Lower lobe of right lung (tissue), 2 donors: ENCODE measurements around the gene RNF123. TPM values are rescaled to one million over a fixed set of nuclear protein-coding genes. Genes with fewer than 3 reads are reported as not detected.

ENCODE experiments used
- ATAC-seq, 2 donors: fragments of 200-7000 bp; cut with Tn5 transposase; one replicate each; pipeline ENCODE4 v1.9.1; 2020 to 2022; ENCODE audit warnings: mild to moderate bottlenecking in 2 of 2, moderate library complexity in 2 of 2
- DNase-seq: peaks from one replicate; pipeline ENCODE4 v3.0.0-alpha.2; 2020
- H3K27ac ChIP-seq: fragments of 200-600 bp; one replicate; pipeline ENCODE4 v1.8.0; 2022
- H3K27me3 ChIP-seq: fragments of 200-600 bp; one replicate; pipeline ENCODE4 v1.8.0; 2022; ENCODE audit warnings: low read depth
- H3K36me3 ChIP-seq: fragments of 200-600 bp; one replicate; pipeline ENCODE4 v1.8.0; 2022; ENCODE audit warnings: mild to moderate bottlenecking
- H3K4me1 ChIP-seq: fragments of 200-600 bp; one replicate; pipeline ENCODE4 v1.8.0; 2022
- H3K4me3 ChIP-seq: fragments of 200-600 bp; one replicate; pipeline ENCODE4 v1.8.0; 2022; ENCODE audit warnings: mild to moderate bottlenecking
- H3K9me3 ChIP-seq: fragments of 200-600 bp; one replicate; pipeline ENCODE4 v1.8.0; 2022
- CTCF ChIP-seq: fragments of 200-600 bp; IDR thresholded peaks from one replicate; pipeline ENCODE4 v1.8.0; 2022; ENCODE audit warnings: antibody characterized with exemption, mild to moderate bottlenecking
- intact Hi-C: fragments of 100-400 bp; cut with DNase I; formaldehyde crosslinking; loops from one replicate; pipeline ENCODE4 v1.11.0; 2022
- total RNA-seq: library from RNA; stranded (reverse); fragmentation: NEBNext Ultra II Directional; extraction: Animal tissue kit (Norgen Biotek cat#: 25700); gene quantifications from one replicate; pipeline ENCODE4 v1.2.1, GENCODE V29; 2021
- donor health status: DM: no; HTN: yes; CAD: no; lungs with severe emphysema.

Gene RNF123
- total RNA-seq, 1 donor from 2014 or later: 42.9 TPM

- intact Hi-C loops: no loop called here
- ATAC-seq: no peak
- no peak for TF ChIP-seq CTCF
Measured at GRCh38 chr3:49646236-49646635, 43.1 kb upstream of the RNF123 start.

GRCh38 chr3:49647741-49648140 is 41.6 kb upstream of the RNF123 start:
- no peaks in the 10 kb centered on the region for H3K27me3 ChIP-seq
- no peaks in the 10 kb centered on the region for H3K4me1 ChIP-seq
- no peaks in the 10 kb centered on the region for H3K9me3 ChIP-seq
- no peak overlapping the region for H3K27ac ChIP-seq
- ATAC-seq (peak; percentile 17 to 18), DNase-seq (no peak)
- no peak for TF ChIP-seq CTCF
- intact Hi-C loops: no loop called here
- H3K36me3 ChIP-seq: no peaks in the 10 kb centered on the region
- no peak overlapping the region for H3K4me3 ChIP-seq

More at GRCh38 chr3:49646236-49646635, 43.1 kb upstream of the RNF123 start:
- Histone ChIP-seq H3K4me3 (no peak overlapping the region), H3K9me3 (no peaks in the 10 kb centered on the region), H3K27me3 (no peaks in the 10 kb centered on the region), H3K4me1 (no peaks in the 10 kb centered on the region), H3K36me3 (no peaks in the 10 kb centered on the region), H3K27ac (no peak overlapping the region)
- DNase-seq: no peak

- Histone ChIP-seq H3K4me1 (no peaks in the 10 kb centered on the region), H3K27ac (no peak overlapping the region), H3K27me3 (no peaks in the 10 kb centered on the region), H3K36me3 (no peaks in the 10 kb centered on the region), H3K4me3 (no peak overlapping the region), H3K9me3 (no peaks in the 10 kb centered on the region)
- ATAC-seq: no peak
- intact Hi-C loops: no loop called here
- no peak for TF ChIP-seq CTCF
- no peak for DNase-seq
Measured at GRCh38 chr3:49648354-49649019, 40.9 kb upstream of the RNF123 start.

GRCh38 chr3:49649576-49649975 is 39.8 kb upstream of the RNF123 start:
- Histone ChIP-seq H3K27me3 (no peaks in the 10 kb centered on the region), H3K4me1 (no peaks in the 10 kb centered on the region), H3K27ac (no peak overlapping the region), H3K4me3 (no peak overlapping the region), H3K9me3 (no peaks in the 10 kb centered on the region), H3K36me3 (no peaks in the 10 kb centered on the region)
- no peak for TF ChIP-seq CTCF
- intact Hi-C loops: no loop called here
- DNase-seq: no peak
- no peak for ATAC-seq

- TF ChIP-seq CTCF: no peak
- DNase-seq (no peak), ATAC-seq (no peak)
- H3K4me3 ChIP-seq: no peak overlapping the region
- H3K27me3 ChIP-seq: no peaks in the 10 kb centered on the region
- H3K27ac ChIP-seq: no peak overlapping the region
- intact Hi-C loops: no loop called here
- no peaks in the 10 kb centered on the region for H3K36me3 ChIP-seq
- H3K9me3 ChIP-seq: no peaks in the 10 kb centered on the region
- H3K4me1 ChIP-seq: no peaks in the 10 kb centered on the region
Measured at GRCh38 chr3:49650177-49650576, 39.2 kb upstream of the RNF123 start.
